GM23338 (cell line): ENCODE measurements around the gene SEMA6D. TPM values are rescaled to one million over a fixed set of nuclear protein-coding genes. Genes with fewer than 3 reads are reported as not detected.

ENCODE experiments used
- ATAC-seq: fragments of 200-7000 bp; cut with Tn5 transposase; 3 replicates; pipeline ENCODE4 v1.9.1; 2020
- DNase-seq: peaks from one replicate; pipeline ENCODE4 v3.0.0-alpha.2; 2015; ENCODE audit warnings: low spot score
- H2AFZ ChIP-seq: fragments of 200-600 bp; sonication (generic); 2 replicates; pipeline ENCODE4 v1.8.0; 2016; ENCODE audit warnings: antibody characterized with exemption, mild to moderate bottlenecking, moderate library complexity
- H3F3A ChIP-seq: fragments of 200-600 bp; sonication (generic); replicated peaks from 2 replicates; pipeline ENCODE4 v1.8.0; 2017; ENCODE audit warnings: antibody characterized with exemption, mixed run types, low read depth
- H3K27ac ChIP-seq: fragments of 200-600 bp; sonication (generic); 2 replicates; pipeline ENCODE4 v1.6.1; 2016; ENCODE audit warnings: low read depth
- H3K27me3 ChIP-seq: fragments of 200-600 bp; sonication (generic); 2 replicates; pipeline ENCODE4 v1.8.0; 2016; ENCODE audit warnings: mild to moderate bottlenecking, mixed run types, moderate library complexity; ENCODE audit not compliant: insufficient read depth
- H3K36me3 ChIP-seq: fragments of 200-600 bp; sonication (generic); 2 replicates; pipeline ENCODE4 v1.8.0; 2016; ENCODE audit warnings: mild to moderate bottlenecking; ENCODE audit not compliant: insufficient read depth
- H3K4me1 ChIP-seq: fragments of 200-600 bp; sonication (generic); 2 replicates; pipeline ENCODE4 v1.8.0; 2016; ENCODE audit warnings: mild to moderate bottlenecking, moderate library complexity; ENCODE audit not compliant: insufficient read depth
- H3K4me2 ChIP-seq: fragments of 200-600 bp; sonication (generic); 2 replicates; pipeline ENCODE4 v1.7.1; 2017; ENCODE audit warnings: mixed run types
- H3K4me3 ChIP-seq: fragments of 200-600 bp; sonication (generic); 2 replicates; pipeline ENCODE4 v1.6.1; 2016; ENCODE audit warnings: mixed run types
- H3K79me2 ChIP-seq: fragments of 200-600 bp; sonication (generic); replicated peaks from 2 replicates; pipeline ENCODE4 v1.8.0; 2017; ENCODE audit warnings: mild to moderate bottlenecking; ENCODE audit not compliant: insufficient read depth
- H3K9me2 ChIP-seq: fragments of 200-600 bp; sonication (generic); 2 replicates; pipeline ENCODE4 v1.8.0; 2017; ENCODE audit not compliant: insufficient read depth
- H4K20me1 ChIP-seq: fragments of 200-600 bp; sonication (generic); replicated peaks from 2 replicates; pipeline ENCODE4 v1.8.0; 2017; ENCODE audit warnings: mild to moderate bottlenecking; ENCODE audit not compliant: insufficient read depth
- H3K27ac Mint-ChIP-seq: 2 replicates; pipeline ENCODE4 v1.8.0; 2020; ENCODE audit warnings: inconsistent platforms, mild to moderate bottlenecking, moderate library complexity, mixed read lengths
- H3K27me3 Mint-ChIP-seq: 3 replicates; pipeline ENCODE4 v1.8.0; 2022; ENCODE audit warnings: low read depth, mild to moderate bottlenecking, moderate library complexity, mixed read lengths, inconsistent platforms; ENCODE audit not compliant: insufficient read depth, poor library complexity
- H3K36me3 Mint-ChIP-seq: 3 replicates; pipeline ENCODE4 v1.8.0; 2021; ENCODE audit warnings: low read depth, mild to moderate bottlenecking, inconsistent platforms, moderate library complexity, mixed read lengths
- H3K4me1 Mint-ChIP-seq: 3 replicates; pipeline ENCODE4 v1.8.0; 2020; ENCODE audit warnings: mild to moderate bottlenecking, inconsistent platforms, mixed read lengths
- H3K4me3 Mint-ChIP-seq: 3 replicates; pipeline ENCODE4 v1.8.0; 2021; ENCODE audit warnings: moderate library complexity, mild to moderate bottlenecking, inconsistent platforms, mixed read lengths
- H3K9me3 Mint-ChIP-seq: 3 replicates; pipeline ENCODE4 v1.8.0; 2020; ENCODE audit warnings: moderate library complexity, mild to moderate bottlenecking, inconsistent platforms, mixed read lengths
- CREB1 ChIP-seq: fragments of 250-450 bp; sonication (Bioruptor Pico); IDR thresholded peaks from 2 replicates; pipeline ENCODE4 v1.5.0; 2020; ENCODE audit warnings: low read depth, mild to moderate bottlenecking, moderate library complexity
- EZH2 ChIP-seq: fragments of 200-600 bp; sonication (generic); IDR thresholded peaks from one replicate; pipeline ENCODE4 v1.8.0; 2017; ENCODE audit warnings: antibody characterized with exemption, mild to moderate bottlenecking, low read depth; ENCODE audit not compliant: unreplicated experiment
- EZH2phosphoT487 ChIP-seq: fragments of 200-600 bp; sonication (generic); IDR thresholded peaks from one replicate; pipeline ENCODE4 v1.8.1; 2018; ENCODE audit warnings: antibody characterized with exemption; ENCODE audit not compliant: unreplicated experiment
- NANOG ChIP-seq: IDR thresholded peaks from 2 replicates; pipeline ENCODE4 v1.6.1; 2016; ENCODE audit warnings: antibody characterized with exemption, borderline replicate concordance
- POLR2AphosphoS5 ChIP-seq: IDR thresholded peaks from 2 replicates; pipeline ENCODE4 v1.6.1; 2016; ENCODE audit warnings: antibody characterized with exemption, low read depth
- STAT1 ChIP-seq: IDR thresholded peaks from one replicate; pipeline ENCODE4 v1.6.1; 2016; ENCODE audit warnings: antibody characterized with exemption; ENCODE audit not compliant: unreplicated experiment
- ZNF331 ChIP-seq: fragments of 250-450 bp; sonication (Bioruptor Pico); IDR thresholded peaks from 2 replicates; pipeline ENCODE4 v1.5.0; 2020; ENCODE audit warnings: low read depth, mild to moderate bottlenecking, moderate library complexity
- polyA plus RNA-seq: library from polyadenylated mRNA; unstranded; fragments of >200 nt; fragmentation: Nextera tagmentation; extraction: Ambion mirVana; gene quantifications from 2 replicates; pipeline ENCODE4 v1.2.1, GENCODE V29; 2016
- total RNA-seq: library from RNA; depleted of rRNA; stranded (reverse); fragments of >200 nt; shearing (Covaris generic); gene quantifications from 2 replicates; pipeline ENCODE4 v1.2.3, GENCODE V29; 2014
- TF ChIP-seq, protein P1 (sequence below), 2 experiments: fragments of 200-600 bp in 1 of 2; sonication (generic) in 1 of 2; conservative IDR thresholded peaks; 2 replicates each; pipeline versions ENCODE4 v1.5.1 to v1.6.1; 2016 to 2017; ENCODE audit warnings: antibody characterized with exemption in 2 of 2, low read depth in 2 of 2, mild to moderate bottlenecking in 2 of 2, moderate library complexity in 1 of 2
- TF ChIP-seq, protein P2 (sequence below): IDR thresholded peaks from 2 replicates; pipeline ENCODE4 v1.6.1; 2016; ENCODE audit warnings: antibody characterized with exemption
- TF ChIP-seq, protein P3 (sequence below): fragments of 250-450 bp; sonication (Bioruptor Pico); IDR thresholded peaks from 2 replicates; pipeline ENCODE4 v1.5.0; 2020; ENCODE audit warnings: mild to moderate bottlenecking, moderate library complexity

SEMA6D gene
- total and polyA plus RNA-seq, 2 experiments from 2014 or later: 0.37 to 0.97 TPM

DNA sequence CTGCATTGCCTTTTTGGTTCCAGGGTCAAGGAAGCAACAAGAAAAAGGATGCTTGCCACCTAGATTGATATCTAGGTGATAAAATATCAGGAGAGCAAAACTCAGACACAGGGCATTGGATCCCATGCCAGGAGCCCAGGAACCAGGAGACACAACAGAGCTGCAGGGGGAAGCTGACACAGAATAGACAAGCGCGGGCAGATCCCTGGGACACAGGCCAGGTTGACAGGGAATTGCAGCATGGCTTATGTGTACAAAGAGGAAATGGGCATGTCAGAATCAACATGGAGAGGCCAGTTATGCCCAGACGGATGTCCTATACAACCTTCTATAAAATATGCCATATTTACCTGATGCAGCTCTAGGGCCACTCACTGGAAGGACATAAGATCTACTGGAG is 84.2 kb downstream of the SEMA6D start:
- Mint-ChIP-seq H3K36me3 (no peaks in the 10 kb centered on the region), H3K4me1 (peaks cover 3% of the 10 kb centered on the region), H3K27ac (no peak overlapping the region), H3K4me3 (no peak overlapping the region), H3K27me3 (peaks cover 3% of the 10 kb centered on the region), H3K9me3 (no peaks in the 10 kb centered on the region)
- H2AFZ ChIP-seq: no peak overlapping the region
- H3K79me2 ChIP-seq: no peaks in the 10 kb centered on the region; the same call in 1 of the 2 replicates
- no peaks in the 10 kb centered on the region for H3F3A ChIP-seq
- DNase-seq: no peak
- 0 out of 2 replicates have a peak, but pooled peaks cover 5% of the 10 kb centered on the region for H3K9me2 ChIP-seq
- H3K27ac ChIP-seq: no peak overlapping the region
- H3K4me1 ChIP-seq: no peaks in the 10 kb centered on the region
- no peaks in the 10 kb centered on the region for H4K20me1 ChIP-seq
- H3K36me3 ChIP-seq: no peaks in the 10 kb centered on the region
- no peak overlapping the region for H3K4me3 ChIP-seq
- H3K27me3 ChIP-seq: no peaks in the 10 kb centered on the region
- ATAC-seq: no peak
- TF ChIP-seq, protein P1, sequence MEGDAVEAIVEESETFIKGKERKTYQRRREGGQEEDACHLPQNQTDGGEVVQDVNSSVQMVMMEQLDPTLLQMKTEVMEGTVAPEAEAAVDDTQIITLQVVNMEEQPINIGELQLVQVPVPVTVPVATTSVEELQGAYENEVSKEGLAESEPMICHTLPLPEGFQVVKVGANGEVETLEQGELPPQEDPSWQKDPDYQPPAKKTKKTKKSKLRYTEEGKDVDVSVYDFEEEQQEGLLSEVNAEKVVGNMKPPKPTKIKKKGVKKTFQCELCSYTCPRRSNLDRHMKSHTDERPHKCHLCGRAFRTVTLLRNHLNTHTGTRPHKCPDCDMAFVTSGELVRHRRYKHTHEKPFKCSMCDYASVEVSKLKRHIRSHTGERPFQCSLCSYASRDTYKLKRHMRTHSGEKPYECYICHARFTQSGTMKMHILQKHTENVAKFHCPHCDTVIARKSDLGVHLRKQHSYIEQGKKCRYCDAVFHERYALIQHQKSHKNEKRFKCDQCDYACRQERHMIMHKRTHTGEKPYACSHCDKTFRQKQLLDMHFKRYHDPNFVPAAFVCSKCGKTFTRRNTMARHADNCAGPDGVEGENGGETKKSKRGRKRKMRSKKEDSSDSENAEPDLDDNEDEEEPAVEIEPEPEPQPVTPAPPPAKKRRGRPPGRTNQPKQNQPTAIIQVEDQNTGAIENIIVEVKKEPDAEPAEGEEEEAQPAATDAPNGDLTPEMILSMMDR (conservative IDR thresholded peaks at IDR 0.05; ENCODE audit: low read depth in 2 of 2): no peak
- TF ChIP-seq, protein P2, sequence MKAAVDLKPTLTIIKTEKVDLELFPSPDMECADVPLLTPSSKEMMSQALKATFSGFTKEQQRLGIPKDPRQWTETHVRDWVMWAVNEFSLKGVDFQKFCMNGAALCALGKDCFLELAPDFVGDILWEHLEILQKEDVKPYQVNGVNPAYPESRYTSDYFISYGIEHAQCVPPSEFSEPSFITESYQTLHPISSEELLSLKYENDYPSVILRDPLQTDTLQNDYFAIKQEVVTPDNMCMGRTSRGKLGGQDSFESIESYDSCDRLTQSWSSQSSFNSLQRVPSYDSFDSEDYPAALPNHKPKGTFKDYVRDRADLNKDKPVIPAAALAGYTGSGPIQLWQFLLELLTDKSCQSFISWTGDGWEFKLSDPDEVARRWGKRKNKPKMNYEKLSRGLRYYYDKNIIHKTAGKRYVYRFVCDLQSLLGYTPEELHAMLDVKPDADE: no peak
- no peak for TF ChIP-seq EZH2phosphoT487
- no peak overlapping the region for H3K4me2 ChIP-seq

DNA sequence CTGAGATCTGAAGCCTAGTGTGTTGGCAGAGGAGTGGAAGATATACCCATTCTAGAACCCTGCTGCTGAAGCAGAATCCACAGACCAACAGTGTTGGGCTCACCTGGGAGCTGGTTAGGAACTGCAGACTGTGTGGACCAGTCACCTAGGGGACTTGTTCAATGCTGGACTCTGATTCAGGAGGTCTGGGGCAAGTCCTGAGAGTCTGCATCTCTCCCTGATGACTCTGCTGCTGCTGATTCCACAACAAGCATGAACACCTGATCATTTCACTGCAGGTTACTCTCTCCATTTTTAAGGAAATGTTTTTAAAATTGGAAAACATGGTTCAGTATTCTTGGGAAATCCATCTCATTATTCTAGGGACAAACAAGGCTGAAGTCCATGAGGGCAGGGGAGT is 84.9 kb downstream of the SEMA6D start:
- H3K4me2 ChIP-seq: no peak overlapping the region
- no peak for TF ChIP-seq ZNF331 (CRISPR knock-in tag)
- no peak for TF ChIP-seq POLR2AphosphoS5
- no peak for TF ChIP-seq STAT1
- no peak for TF ChIP-seq CREB1
- TF ChIP-seq EZH2: no peak
- TF ChIP-seq NANOG: no peak
- TF ChIP-seq, protein P3, sequence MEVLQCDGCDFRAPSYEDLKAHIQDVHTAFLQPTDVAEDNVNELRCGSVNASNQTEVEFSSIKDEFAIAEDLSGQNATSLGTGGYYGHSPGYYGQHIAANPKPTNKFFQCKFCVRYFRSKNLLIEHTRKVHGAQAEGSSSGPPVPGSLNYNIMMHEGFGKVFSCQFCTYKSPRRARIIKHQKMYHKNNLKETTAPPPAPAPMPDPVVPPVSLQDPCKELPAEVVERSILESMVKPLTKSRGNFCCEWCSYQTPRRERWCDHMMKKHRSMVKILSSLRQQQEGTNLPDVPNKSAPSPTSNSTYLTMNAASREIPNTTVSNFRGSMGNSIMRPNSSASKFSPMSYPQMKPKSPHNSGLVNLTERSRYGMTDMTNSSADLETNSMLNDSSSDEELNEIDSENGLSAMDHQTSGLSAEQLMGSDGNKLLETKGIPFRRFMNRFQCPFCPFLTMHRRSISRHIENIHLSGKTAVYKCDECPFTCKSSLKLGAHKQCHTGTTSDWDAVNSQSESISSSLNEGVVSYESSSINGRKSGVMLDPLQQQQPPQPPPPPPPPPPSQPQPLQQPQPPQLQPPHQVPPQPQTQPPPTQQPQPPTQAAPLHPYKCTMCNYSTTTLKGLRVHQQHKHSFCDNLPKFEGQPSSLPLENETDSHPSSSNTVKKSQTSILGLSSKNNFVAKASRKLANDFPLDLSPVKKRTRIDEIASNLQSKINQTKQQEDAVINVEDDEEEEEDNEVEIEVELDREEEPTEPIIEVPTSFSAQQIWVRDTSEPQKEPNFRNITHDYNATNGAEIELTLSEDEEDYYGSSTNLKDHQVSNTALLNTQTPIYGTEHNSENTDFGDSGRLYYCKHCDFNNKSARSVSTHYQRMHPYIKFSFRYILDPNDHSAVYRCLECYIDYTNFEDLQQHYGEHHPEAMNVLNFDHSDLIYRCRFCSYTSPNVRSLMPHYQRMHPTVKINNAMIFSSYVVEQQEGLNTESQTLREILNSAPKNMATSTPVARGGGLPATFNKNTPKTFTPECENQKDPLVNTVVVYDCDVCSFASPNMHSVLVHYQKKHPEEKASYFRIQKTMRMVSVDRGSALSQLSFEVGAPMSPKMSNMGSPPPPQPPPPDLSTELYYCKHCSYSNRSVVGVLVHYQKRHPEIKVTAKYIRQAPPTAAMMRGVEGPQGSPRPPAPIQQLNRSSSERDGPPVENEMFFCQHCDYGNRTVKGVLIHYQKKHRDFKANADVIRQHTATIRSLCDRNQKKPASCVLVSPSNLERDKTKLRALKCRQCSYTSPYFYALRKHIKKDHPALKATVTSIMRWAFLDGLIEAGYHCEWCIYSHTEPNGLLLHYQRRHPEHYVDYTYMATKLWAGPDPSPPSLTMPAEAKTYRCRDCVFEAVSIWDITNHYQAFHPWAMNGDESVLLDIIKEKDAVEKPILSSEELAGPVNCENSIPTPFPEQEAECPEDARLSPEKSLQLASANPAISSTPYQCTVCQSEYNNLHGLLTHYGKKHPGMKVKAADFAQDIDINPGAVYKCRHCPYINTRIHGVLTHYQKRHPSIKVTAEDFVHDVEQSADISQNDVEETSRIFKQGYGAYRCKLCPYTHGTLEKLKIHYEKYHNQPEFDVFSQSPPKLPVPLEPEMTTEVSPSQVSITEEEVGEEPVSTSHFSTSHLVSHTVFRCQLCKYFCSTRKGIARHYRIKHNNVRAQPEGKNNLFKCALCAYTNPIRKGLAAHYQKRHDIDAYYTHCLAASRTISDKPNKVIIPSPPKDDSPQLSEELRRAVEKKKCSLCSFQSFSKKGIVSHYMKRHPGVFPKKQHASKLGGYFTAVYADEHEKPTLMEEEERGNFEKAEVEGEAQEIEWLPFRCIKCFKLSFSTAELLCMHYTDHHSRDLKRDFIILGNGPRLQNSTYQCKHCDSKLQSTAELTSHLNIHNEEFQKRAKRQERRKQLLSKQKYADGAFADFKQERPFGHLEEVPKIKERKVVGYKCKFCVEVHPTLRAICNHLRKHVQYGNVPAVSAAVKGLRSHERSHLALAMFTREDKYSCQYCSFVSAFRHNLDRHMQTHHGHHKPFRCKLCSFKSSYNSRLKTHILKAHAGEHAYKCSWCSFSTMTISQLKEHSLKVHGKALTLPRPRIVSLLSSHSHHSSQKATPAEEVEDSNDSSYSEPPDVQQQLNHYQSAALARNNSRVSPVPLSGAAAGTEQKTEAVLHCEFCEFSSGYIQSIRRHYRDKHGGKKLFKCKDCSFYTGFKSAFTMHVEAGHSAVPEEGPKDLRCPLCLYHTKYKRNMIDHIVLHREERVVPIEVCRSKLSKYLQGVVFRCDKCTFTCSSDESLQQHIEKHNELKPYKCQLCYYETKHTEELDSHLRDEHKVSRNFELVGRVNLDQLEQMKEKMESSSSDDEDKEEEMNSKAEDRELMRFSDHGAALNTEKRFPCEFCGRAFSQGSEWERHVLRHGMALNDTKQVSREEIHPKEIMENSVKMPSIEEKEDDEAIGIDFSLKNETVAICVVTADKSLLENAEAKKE (CRISPR knock-in tag): no peak
- no peak for TF ChIP-seq EZH2phosphoT487
- Mint-ChIP-seq H3K36me3 (no peaks in the 10 kb centered on the region), H3K4me3 (no peak overlapping the region), H3K27me3 (peaks cover 3% of the 10 kb centered on the region), H3K4me1 (no peaks in the 10 kb centered on the region), H3K9me3 (no peaks in the 10 kb centered on the region), H3K27ac (no peak overlapping the region)
- no peak overlapping the region for H2AFZ ChIP-seq
- no peak overlapping the region for H3K27ac ChIP-seq
- no peaks in the 10 kb centered on the region for H3F3A ChIP-seq
- no peak overlapping the region for H3K4me3 ChIP-seq
- H3K36me3 ChIP-seq: no peaks in the 10 kb centered on the region
- DNase-seq (no peak), ATAC-seq (no peak)
- H3K4me1 ChIP-seq: no peaks in the 10 kb centered on the region
- 0 out of 2 replicates have a peak, but pooled peaks cover 5% of the 10 kb centered on the region for H3K9me2 ChIP-seq
- no peaks in the 10 kb centered on the region for H3K27me3 ChIP-seq
- no peaks in the 10 kb centered on the region; the same call in 1 of the 2 replicates for H3K79me2 ChIP-seq
- H4K20me1 ChIP-seq: no peaks in the 10 kb centered on the region
